HG02798 (cell line): ENCODE data around the gene GDA.
"Not testable (repeated sequence)": the region's sequence is repeated elsewhere in the genome, so short reads cannot be mapped to it uniquely, and the experiment has no call there.

Experiments
- ATAC-seq: cut with Tn5 transposase; IDR thresholded peaks from one replicate; pipeline ENCODE4 v1.9.1; 2021; ENCODE audit warnings: mild to moderate bottlenecking; ENCODE audit not compliant: unreplicated experiment, poor library complexity

The GDA gene

GRCh38 chr9:72203205-72203803 lies 54.1 kb downstream of the GDA start:
- peak; percentile 65 for ATAC-seq

- ATAC-seq = no peak
Observed at GRCh38 chr9:72204062-72204461, 54.8 kb downstream of the GDA start.

DNA sequence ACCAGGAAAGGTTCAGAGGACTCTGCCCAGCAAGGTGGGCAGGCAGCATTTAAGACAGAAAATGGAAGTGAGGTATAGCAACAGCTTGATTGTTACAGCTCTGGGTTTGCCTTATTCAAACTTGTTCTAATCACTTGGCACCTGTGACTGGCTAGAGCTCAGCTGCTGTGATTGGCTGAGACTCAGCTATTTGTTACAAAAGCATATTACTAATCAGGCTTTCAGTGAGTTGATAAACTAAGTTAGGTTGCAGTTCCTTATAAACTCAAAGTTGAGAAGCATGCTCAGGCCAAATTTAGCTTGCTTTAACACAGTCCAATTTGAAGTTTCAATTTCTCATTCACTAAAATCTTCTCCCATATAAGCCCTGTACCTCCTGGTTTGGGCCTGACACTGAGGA lies 56.3 kb downstream of the GDA start:
- ATAC-seq = peak; percentile 81

- ATAC-seq = peak; percentile 37
Observed at GRCh38 chr9:72207278-72207677, 58.0 kb downstream of the GDA start.

DNA sequence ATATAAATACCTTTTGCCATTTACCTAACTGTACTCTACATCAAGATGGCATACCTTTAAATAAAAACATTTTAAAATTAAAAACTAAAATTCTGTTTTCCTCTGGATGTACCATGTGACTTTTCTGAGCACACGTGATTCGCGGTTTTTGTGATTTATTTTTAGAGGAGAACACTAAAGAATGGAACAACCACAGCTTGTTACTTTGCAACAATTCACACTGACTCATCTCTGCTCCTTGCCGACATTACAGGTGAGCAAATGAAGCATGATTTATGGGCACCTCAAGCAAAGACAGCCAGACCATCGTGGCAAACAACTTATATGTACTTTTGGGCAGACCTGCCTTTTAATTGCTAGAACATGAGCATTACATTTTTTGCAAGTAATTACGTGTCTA lies 61.3 kb downstream of the GDA start:
- ATAC-seq = no peak

DNA sequence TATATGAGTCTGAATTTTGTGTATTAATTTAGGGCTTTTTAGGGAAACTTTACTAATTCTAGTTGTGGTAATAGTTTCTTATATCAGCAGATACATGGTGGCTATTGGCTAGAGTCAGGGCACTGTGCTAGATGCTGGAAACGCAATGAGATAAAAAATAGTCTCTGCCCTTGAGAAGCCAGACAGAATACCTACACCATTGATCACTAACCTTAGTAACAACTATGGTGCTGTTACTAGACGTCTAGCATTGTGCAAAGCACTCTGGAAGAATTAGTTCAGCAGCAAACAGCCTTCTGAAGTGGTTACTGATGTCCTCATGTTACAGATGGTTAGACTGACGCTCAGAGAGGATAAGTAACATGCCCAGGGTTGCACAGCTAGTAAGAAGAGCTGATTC lies 61.8 kb downstream of the GDA start:
- ATAC-seq = no peak

DNA sequence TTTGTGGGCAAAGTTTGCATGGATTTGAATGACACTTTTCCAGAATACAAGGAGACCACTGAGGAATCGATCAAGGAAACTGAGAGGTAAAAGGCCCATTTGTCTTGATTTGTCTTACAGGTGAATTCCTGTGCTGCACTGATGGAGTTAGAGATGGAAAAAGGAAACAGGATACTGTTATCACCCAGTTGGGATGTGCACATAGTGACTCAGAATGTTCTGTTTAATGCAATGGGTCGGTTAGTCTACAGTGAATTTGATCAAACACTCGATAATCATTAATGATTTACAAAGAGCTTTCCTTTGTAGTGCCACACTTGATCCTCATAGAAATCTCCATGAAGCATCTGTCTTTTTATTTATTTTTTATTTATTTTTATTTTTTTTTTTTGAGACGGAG lies 64.7 kb downstream of the GDA start:
- ATAC-seq = no peak

GRCh38 chr9:72217306-72217842 lies 68.1 kb downstream of the GDA start:
- no peak for ATAC-seq

DNA sequence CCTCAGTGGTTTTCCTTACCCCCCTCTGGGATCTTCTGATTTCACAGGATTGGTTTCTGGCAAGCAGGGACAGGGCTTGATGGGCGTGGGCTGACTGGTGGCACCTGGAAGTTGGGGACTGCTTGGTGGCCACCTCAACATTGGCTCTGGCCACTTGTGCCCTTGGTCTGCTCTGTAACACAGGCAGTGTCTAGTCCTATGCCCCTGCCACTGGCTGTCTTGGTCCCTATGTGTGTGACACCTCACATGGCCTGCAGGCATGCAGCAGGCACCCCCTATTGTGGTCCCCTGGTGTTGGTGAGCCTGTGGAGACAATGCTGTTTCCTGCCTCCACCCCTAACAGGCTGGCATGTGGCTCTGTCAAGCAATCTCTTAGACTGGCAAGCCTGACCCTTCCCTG lies 71.3 kb downstream of the GDA start:
- no peak for ATAC-seq

GRCh38 chr9:72226146-72226812 lies 77.0 kb downstream of the GDA start:
- no peak for ATAC-seq

DNA sequence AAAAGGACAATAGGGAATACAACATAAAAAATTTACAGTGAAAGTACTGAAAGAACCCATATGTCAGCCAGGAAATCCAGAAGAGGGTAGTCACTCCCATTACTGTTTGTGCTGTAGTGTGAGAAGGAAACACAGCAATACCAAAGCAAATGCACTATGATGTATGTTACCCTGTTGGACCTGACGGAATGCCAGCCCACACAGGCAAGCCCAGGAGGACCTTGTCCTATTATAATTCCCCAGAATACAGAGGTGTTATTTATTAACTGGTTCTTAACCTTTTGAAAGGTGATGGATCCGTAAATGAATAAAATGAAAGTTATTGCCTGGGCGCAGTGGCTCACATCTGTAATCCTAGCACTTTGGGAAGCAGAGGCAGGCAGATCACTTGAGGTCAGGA lies 79.0 kb downstream of the GDA start:
- ATAC-seq = no peak

DNA sequence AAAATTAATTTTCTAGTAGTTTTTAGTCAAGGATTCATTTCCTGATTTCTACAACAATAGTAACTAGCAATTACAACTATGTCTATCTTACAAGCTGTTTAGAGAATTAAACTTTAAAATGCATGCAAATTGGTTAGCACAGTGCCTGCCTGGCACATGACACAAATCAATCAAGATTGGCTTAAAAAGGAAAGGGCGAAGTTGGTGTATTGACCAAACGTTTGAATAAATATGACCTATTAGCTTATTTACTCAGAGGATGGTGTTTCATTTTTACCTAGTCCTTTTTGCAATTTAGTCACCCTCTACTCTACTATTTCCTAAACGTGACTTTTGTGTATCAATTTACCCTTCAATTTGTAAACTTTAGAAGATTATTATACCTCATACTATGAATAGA lies 83.5 kb downstream of the GDA start:
- ATAC-seq = no peak

DNA sequence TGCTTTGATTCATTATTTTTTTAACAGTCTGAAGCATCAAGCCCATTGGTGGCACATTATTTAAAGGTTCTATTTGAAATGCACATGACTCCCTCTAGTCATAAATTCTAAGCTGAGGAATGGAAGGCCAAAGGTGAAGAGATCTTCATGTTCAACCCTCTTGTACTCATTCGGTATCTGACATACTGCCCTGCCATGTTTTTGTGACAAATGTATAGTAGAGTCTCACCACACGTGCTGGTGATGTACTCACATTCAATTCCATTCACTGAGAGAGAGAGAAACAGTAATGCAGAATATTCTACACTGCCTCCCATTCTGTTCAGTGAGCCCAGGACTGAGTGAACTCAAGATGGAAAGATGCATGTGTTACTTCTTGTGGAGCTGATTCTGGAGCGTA lies 98.3 kb downstream of the GDA start:
- no peak for ATAC-seq

GRCh38 chr9:72251589-72251988 lies 102.3 kb downstream of the GDA start:
- no peak for ATAC-seq

GRCh38 chr9:72254901-72255545 lies 105.8 kb downstream of the GDA start:
- no peak for ATAC-seq

GRCh38 chr9:72255569-72255968 lies 106.3 kb downstream of the GDA start:
- ATAC-seq = no peak

GRCh38 chr9:72256931-72257330 lies 107.7 kb downstream of the GDA start:
- no peak for ATAC-seq

GRCh38 chr9:72257814-72258213 lies 108.6 kb downstream of the GDA start:
- ATAC-seq = no peak

GRCh38 chr9:72262063-72262462 lies 112.8 kb downstream of the GDA start:
- no peak for ATAC-seq

DNA sequence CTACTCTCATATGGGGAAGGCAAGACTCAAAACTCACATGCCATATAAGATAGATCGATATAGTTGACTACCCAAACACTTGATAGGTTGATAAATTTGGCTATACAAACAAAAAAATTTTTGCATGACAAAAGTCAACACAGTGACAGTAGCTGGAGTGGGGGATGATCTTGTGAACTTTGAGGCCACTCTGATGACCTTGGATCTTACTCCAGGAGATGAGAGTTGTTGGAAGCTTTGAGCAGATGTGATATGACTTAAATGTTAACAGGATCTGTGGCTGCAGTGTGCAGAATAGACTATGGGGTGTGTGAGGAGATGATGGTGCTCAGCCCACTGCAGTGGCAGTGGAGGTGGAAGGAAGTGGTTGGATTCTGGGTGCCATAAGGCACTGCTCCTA lies 114.3 kb downstream of the GDA start:
- ATAC-seq = no peak

DNA sequence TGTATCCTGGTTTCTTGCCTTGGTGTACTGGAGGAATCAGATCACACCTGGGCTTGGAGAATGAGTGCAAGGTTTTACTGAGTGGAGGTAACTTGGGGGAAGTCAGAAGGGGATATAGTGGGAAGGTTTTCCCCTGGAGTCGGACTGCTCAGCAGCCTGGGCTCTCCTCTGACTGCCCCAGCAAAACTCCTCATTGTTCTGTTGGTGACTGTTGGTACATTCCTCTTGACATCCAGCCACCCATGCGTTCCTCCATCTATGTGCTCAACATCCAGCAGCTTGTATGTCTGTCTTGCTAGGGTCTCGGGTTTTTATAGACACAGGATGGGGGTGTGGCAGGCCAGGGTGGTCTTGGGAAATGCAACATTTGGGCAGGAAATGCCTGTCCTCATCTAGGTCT lies 119.7 kb downstream of the GDA start:
- no peak for ATAC-seq

DNA sequence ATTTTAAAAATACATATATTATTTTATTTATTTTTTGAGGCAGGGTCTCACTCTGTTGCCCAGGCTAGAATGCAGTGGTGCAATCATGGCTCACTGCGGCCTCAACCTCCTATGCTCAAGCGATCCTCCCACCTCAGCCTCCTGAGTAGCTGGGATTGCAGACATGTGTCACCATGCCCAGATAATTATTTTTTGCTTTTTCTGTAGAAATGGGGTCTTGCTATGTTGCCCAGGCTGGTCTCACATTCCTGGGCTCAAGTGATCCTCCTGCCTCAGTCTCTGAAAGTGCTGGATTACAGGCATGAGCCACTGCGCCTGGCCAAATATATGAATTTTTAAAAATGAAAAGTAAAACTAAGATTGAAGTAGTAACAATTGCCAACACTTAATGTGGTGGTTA lies 121.1 kb downstream of the GDA start:
- not testable (repeated sequence) for ATAC-seq
